Stimulated activated CD8-positive, alpha-beta memory T cell treated with anti-CD3 and anti-CD28 coated beads, Interleukin-12 subunit alpha, Interleukin-12 subunit beta, amount 100 ng/mL, for 4 hours (primary cell): Measurements from ENCODE around the gene RNASEH1.
A peak's percentile ranks its signal among the peaks of the same experiment; 100 is the strongest.

ENCODE experiments used
- DNase-seq: peaks from one replicate; pipeline ENCODE4 v3.0.0-alpha.2; 2020; ENCODE audit warnings: low read depth

The RNASEH1 gene

GRCh38 chr2:3558205-3559014 is at the start of gene RNASEH1:
Gene RNASEH1, minus strand, starts transcription at chr2:3558333. Its CDS starts 73 bp downstream, at chr2:3558260.
- peak; percentile 99 for DNase-seq

GRCh38 chr2:3606370-3607201 is 48.5 kb upstream of the RNASEH1 start:
- no peak for DNase-seq

GRCh38 chr2:3606028-3606369 is 47.9 kb upstream of the RNASEH1 start:
- no peak for DNase-seq

- DNase-seq, result no peak
Measured at GRCh38 chr2:3604991-3605961, 47.1 kb upstream of the RNASEH1 start.

- DNase-seq, result no peak
Measured at GRCh38 chr2:3604207-3604877, 46.2 kb upstream of the RNASEH1 start.

- no peak for DNase-seq
Measured at GRCh38 chr2:3603536-3604206, 45.5 kb upstream of the RNASEH1 start.

GRCh38 chr2:3602553-3603339 is 44.6 kb upstream of the RNASEH1 start:
- DNase-seq, result no peak

- no peak for DNase-seq
Measured at GRCh38 chr2:3601561-3602271, 43.6 kb upstream of the RNASEH1 start.

- no peak for DNase-seq
Measured at GRCh38 chr2:3600256-3600855, 42.2 kb upstream of the RNASEH1 start.

- no peak for DNase-seq
Measured at GRCh38 chr2:3598912-3599854, 41.0 kb upstream of the RNASEH1 start.

- no peak for DNase-seq
Measured at GRCh38 chr2:3598197-3598910, 40.2 kb upstream of the RNASEH1 start.

GRCh38 chr2:3597567-3597966 is 39.4 kb upstream of the RNASEH1 start:
- no peak for DNase-seq

GRCh38 chr2:3596901-3597417 is 38.8 kb upstream of the RNASEH1 start:
- no peak for DNase-seq

- no peak for DNase-seq
Measured at GRCh38 chr2:3595985-3596384, 37.9 kb upstream of the RNASEH1 start.

- DNase-seq, result no peak
Measured at GRCh38 chr2:3595404-3595803, 37.3 kb upstream of the RNASEH1 start.

- DNase-seq, result no peak
Measured at GRCh38 chr2:3594493-3595281, 36.6 kb upstream of the RNASEH1 start, which contains the start of gene COLEC11. Gene COLEC11, plus strand, starts transcription at chr2:3595112. Its CDS starts 9,229 bp downstream, at chr2:3604341.
